Fibroblast of villous mesenchyme (primary cell): ENCODE data around the gene FAM124A. TPM values are rescaled to one million over a fixed set of nuclear protein-coding genes. Genes with fewer than 3 reads are reported as not detected.

ENCODE experiments used
- DNase-seq: peaks from one replicate; pipeline ENCODE4 v3.0.0-alpha.2; 2010; ENCODE audit warnings: low read depth
- H3K4me3 ChIP-seq: 2 replicates; pipeline ENCODE4 v1.5.1; 2011; ENCODE audit warnings: low read depth, mild to moderate bottlenecking, low read length
- CTCF ChIP-seq: IDR thresholded peaks from 2 replicates; pipeline ENCODE4 v1.5.1; 2012; ENCODE audit warnings: low read depth, mild to moderate bottlenecking, low read length; ENCODE audit not compliant: insufficient read depth
- total RNA-seq: library from RNA; depleted of rRNA; stranded (reverse); fragments of >200 nt; gene quantifications from 2 replicates; pipeline ENCODE4 v1.2.3, GENCODE V29; 2012

The FAM124A gene
- total RNA-seq, 1 donor = 25.0 TPM

DNA sequence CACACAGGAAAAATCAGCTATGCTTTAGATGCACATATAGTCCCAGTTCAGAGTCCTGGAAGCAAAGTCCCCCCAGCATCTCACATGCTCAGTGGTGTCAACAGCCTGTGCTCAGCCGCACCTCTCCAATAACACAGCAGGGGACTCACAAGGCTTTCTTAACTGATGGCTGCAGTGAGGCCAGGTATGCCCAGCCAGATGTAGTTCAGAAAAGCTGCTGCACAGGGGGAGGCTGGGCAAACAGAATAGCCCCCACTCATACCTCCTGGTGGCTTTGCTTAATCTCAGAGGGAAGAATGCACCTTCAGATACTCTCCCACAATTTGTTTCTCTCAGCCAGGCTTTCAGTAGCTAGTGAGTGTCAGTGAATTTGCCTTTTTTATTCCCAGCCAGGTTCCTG lies 33.4 kb downstream of the FAM124A start:
- no peak for DNase-seq
- no peak for TF ChIP-seq CTCF

GRCh38 chr13:51257187-51257586 lies 35.0 kb downstream of the FAM124A start:
- H3K4me3 ChIP-seq = no peak overlapping the region
- no peak for TF ChIP-seq CTCF
- DNase-seq = no peak

More for the DNA sequence above, 33.4 kb downstream of the FAM124A start:
- H3K4me3 ChIP-seq = no peak overlapping the region

- no peak overlapping the region for H3K4me3 ChIP-seq
- TF ChIP-seq CTCF = no peak
- no peak for DNase-seq
Measured at GRCh38 chr13:51258612-51259548, 36.7 kb downstream of the FAM124A start.

DNA sequence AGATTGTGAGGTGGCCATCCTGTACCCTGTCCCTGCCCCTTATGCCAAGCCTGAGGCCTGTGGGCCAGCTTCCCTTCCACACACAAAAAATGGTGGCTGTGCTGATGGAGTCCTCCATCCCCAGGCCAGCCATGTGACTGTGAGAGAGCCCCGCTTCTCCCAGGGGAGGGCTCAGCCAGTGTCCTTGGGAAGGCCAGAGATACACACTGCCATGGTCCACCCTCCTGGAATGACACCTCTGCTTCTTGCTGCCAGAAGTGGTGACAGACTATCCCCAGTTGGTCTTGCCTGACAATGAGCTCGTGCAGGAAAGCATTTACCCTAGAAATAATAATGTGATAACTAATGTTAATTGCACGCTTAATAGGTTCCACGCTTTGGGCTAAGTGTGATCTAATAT lies 38.0 kb downstream of the FAM124A start:
- H3K4me3 ChIP-seq = no peak overlapping the region
- DNase-seq = no peak
- no peak for TF ChIP-seq CTCF

DNA sequence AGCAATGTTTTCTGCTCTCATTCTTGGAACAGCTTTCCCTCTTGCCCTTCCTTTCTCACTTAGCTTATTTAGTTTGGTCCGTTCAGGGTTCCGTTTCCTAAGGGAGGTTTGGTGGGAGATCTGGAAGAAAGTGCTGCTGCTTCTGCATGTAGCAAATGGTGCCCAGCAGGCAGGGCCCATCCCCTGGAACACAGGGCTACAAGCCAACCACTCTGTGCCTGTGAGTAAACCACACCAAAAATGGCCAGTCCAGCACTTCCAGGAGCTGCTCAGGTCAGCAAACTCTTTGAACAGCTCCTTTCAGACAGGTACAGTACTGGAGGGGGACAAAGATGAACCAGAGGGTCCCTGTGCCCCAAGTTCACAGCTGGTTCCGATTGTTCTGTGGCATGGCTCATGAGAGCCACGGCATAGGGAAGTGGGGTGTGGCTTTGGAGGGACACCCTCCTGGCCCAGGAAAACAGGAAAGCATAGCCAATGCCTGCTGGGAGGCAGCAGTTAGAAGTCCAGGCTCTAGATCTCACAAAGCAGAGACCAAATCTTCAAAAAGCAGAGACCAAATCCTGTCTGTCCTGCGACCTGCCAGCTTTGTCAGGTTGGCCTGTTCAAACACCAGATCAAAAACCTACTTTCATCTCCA lies 39.5 kb downstream of the FAM124A start:
- TF ChIP-seq CTCF = no peak
- DNase-seq = no peak

GRCh38 chr13:51262501-51263211 lies 40.5 kb downstream of the FAM124A start:
- no peak for DNase-seq
- no peak overlapping the region for H3K4me3 ChIP-seq
- TF ChIP-seq CTCF = peak; percentile 33

More for the DNA sequence above, 39.5 kb downstream of the FAM124A start:
- H3K4me3 ChIP-seq = no peak overlapping the region
